Endothelial cell of umbilical vein (primary cell): ENCODE data around the gene PASK. TPM values are rescaled to one million over a fixed set of nuclear protein-coding genes. Genes with fewer than 3 reads are reported as not detected.

Experiments used
- BruUV-seq: library from RNA; stranded (reverse); fragments of 400-500 nt; replicated peaks from 2 replicates; lab custom pipeline; 2021; lab: Mats Ljungman, UMichigan
- CTCF ChIA-PET: fragments of 300-600, 350-600 bp; sonication (Branson Sonifier 250); formaldehyde crosslinking; loops from one replicate; lab custom pipeline; 2021; ENCODE audit warnings: antibody characterized with exemption, inconsistent platforms; lab: Charles Lee
- POLR2A ChIA-PET: fragments of 300-600, 350-600 bp; sonication (Branson Sonifier 250); formaldehyde crosslinking; loops from one replicate; lab custom pipeline; 2021; ENCODE audit warnings: antibody characterized with exemption, inconsistent platforms; lab: Charles Lee
- DNase-seq: peaks from one replicate; pipeline ENCODE4 v3.0.0-alpha.2; 2011; ENCODE audit warnings: low read depth, low spot score
- FAIRE-seq: peaks from 2 replicates; lab custom pipeline; 2011; peaks lifted over from hg19 to GRCh38; lab: Jason Lieb, UNC
- H2AFZ ChIP-seq: 2 replicates; pipeline ENCODE4 v1.6.0; 2012; ENCODE audit warnings: low read depth, low read length, control low read depth, inconsistent platforms
- H3K27ac ChIP-seq: 2 replicates; pipeline ENCODE4 v1.5.1; 2011; ENCODE audit warnings: low read depth, mild to moderate bottlenecking, control low read depth, low read length, moderate library complexity; ENCODE audit not compliant: insufficient read depth
- H3K27me3 ChIP-seq, 2 experiments: 2 replicates each; pipeline versions ENCODE4 v1.6.0 to v1.6.1; 2011; ENCODE audit warnings: low read length in 2 of 2, mixed read lengths in 1 of 2; ENCODE audit not compliant: control insufficient read depth in 2 of 2, insufficient read depth in 2 of 2
- H3K36me3 ChIP-seq, 2 experiments: 2 replicates in 1 of 2; 3 replicates in 1 of 2; pipeline ENCODE4 v1.5.1; 2011; ENCODE audit warnings: low read length in 2 of 2, mild to moderate bottlenecking in 1 of 2, moderate library complexity in 1 of 2; ENCODE audit not compliant: control insufficient read depth in 2 of 2, insufficient read depth in 2 of 2; ENCODE audit errors: extremely low read depth in 1 of 2
- H3K4me1 ChIP-seq: 3 replicates; pipeline ENCODE4 v1.5.1; 2011; ENCODE audit warnings: mild to moderate bottlenecking, low read length; ENCODE audit not compliant: control insufficient read depth, insufficient read depth; ENCODE audit errors: extremely low read depth
- H3K4me2 ChIP-seq: 2 replicates; pipeline ENCODE4 v1.6.1; 2011; ENCODE audit warnings: low read length, control low read depth, mixed read lengths; ENCODE audit not compliant: insufficient read depth
- H3K4me3 ChIP-seq, 3 experiments: fragments of 200-600 bp in 1 of 3; sonication (generic), shearing (Covaris generic) in 1 of 3; replicated peaks in 1 of 3; 2 replicates each; pipeline ENCODE4 v1.5.1; 2011 to 2016; ENCODE audit warnings: control low read depth in 3 of 3, low read length in 3 of 3, mild to moderate bottlenecking in 2 of 3, inconsistent platforms in 1 of 3, low read depth in 1 of 3, moderate library complexity in 1 of 3; ENCODE audit not compliant: insufficient read depth in 1 of 3
- H3K79me2 ChIP-seq: 2 replicates; pipeline ENCODE4 v1.6.0; 2012; ENCODE audit warnings: low read length, inconsistent platforms; ENCODE audit not compliant: control insufficient read depth, insufficient read depth
- H3K9ac ChIP-seq: replicated peaks from 2 replicates; pipeline ENCODE3; 2011; ENCODE audit warnings: low read length, control low read depth; ENCODE audit not compliant: insufficient read depth; ENCODE audit errors: extremely low read depth
- H3K9me1 ChIP-seq: replicated peaks from 3 replicates; pipeline ENCODE4 v1.6.0; 2011; ENCODE audit warnings: mild to moderate bottlenecking, low read length; ENCODE audit not compliant: control insufficient read depth, insufficient read depth; ENCODE audit errors: extremely low read depth
- H3K9me3 ChIP-seq: replicated peaks from 2 replicates; pipeline ENCODE4 v1.5.1; 2012; ENCODE audit warnings: low read length, inconsistent platforms; ENCODE audit not compliant: control insufficient read depth, insufficient read depth
- H4K20me1 ChIP-seq: replicated peaks from 2 replicates; pipeline ENCODE3; 2011; ENCODE audit warnings: mild to moderate bottlenecking, low read length; ENCODE audit not compliant: control insufficient read depth, insufficient read depth; ENCODE audit errors: extremely low read depth
- FOS ChIP-seq: IDR thresholded peaks from 2 replicates; pipeline ENCODE4 v1.6.1; 2011; ENCODE audit warnings: mild to moderate bottlenecking, low read length, moderate library complexity, borderline replicate concordance; ENCODE audit not compliant: insufficient read depth
- JUN ChIP-seq: IDR thresholded peaks from 2 replicates; pipeline ENCODE4 v1.6.1; 2011; ENCODE audit warnings: borderline replicate concordance, low read depth; ENCODE audit not compliant: insufficient read length, insufficient read depth
- POLR2A ChIP-seq: IDR thresholded peaks from 2 replicates; pipeline ENCODE4 v1.6.1; 2012; ENCODE audit warnings: low read depth, mild to moderate bottlenecking, control low read depth, low read length
- POLR2AphosphoS5 ChIP-seq: IDR thresholded peaks from 2 replicates; pipeline ENCODE4 v1.6.1; 2012; ENCODE audit warnings: low read depth, mild to moderate bottlenecking, control low read depth, low read length, moderate library complexity; ENCODE audit not compliant: insufficient read depth
- dilution Hi-C: fragments of 300-500 bp; cut with MboI; formaldehyde crosslinking; loops from one replicate; pipeline ENCODE4 v1.15.0; 2019; ENCODE audit warnings: low sequenced_read_pairs; ENCODE audit not compliant: extremely low pct_ligation_motif_present
- intact Hi-C: fragments of 100-400 bp; cut with micrococcal nuclease; formaldehyde crosslinking; loops from one replicate; pipeline ENCODE4 v1.10.0; 2022
- polyA plus RNA-seq, 4 experiments: library from polyadenylated mRNA; depleted of rRNA in 3 of 4; stranded (reverse) in 3 of 4; unstranded in 1 of 4; fragments of >200 nt; gene quantifications; 2 replicates each; pipeline versions ENCODE4 v1.2.1 to v1.2.3, GENCODE V29; 2011 to 2012; ENCODE audit warnings: missing spikeins in 1 of 4
- total RNA-seq: library from RNA; stranded (reverse); gene quantifications from 2 replicates; pipeline ENCODE4 v1.2.3, GENCODE V29; 2021

Gene PASK
- total and polyA plus RNA-seq, 2 donors (not counting 3 experiments of a cell fraction or from before 2014, with no cell fraction given), result 5.7 to 17.3 TPM

- H2AFZ ChIP-seq, result peak overlapping the region; percentile 67
- POLR2A ChIA-PET, result no interaction called here
- H3K4me1 ChIP-seq, result peaks cover 15% of the 10 kb centered on the region
- H3K4me2 ChIP-seq, result peak overlapping the region; percentile 93
- H3K79me2 ChIP-seq, result peaks cover 13% of the 10 kb centered on the region
- CTCF ChIA-PET, result interaction anchor here (1.7 kb wide), 1 partner anchor 73 kb away, joined by 7 read pairs; no protein-coding TSS in a partner anchor
- DNase-seq (no peak), FAIRE-seq (no peak)
- intact Hi-C loops, result loop anchor here (1.0 to 2.0 kb wide), 5 partner anchors 49 to 237 kb away; partner anchors contain the start of genes HDLBP, MTERF4 and SEPTIN2
- peaks cover 2 to 3% of the 10 kb centered on the region in 2 experiments for H3K36me3 ChIP-seq
- no peaks in the 10 kb centered on the region for H4K20me1 ChIP-seq
- dilution Hi-C loops, result no loop called here
- peak overlapping the region; percentile 76 to 85 (median 78) for H3K4me3 ChIP-seq
- H3K9ac ChIP-seq, result peak overlapping the region; percentile 40
- H3K9me1 ChIP-seq, result no peaks in the 10 kb centered on the region
- no peaks in the 10 kb centered on the region for H3K27me3 ChIP-seq
- H3K27ac ChIP-seq, result no peak overlapping the region
- TF ChIP-seq POLR2A (peak; percentile 10), POLR2AphosphoS5 (peak; percentile 5), JUN (no peak), FOS (no peak)
- BruUV-seq, result no TSS peak
- H3K9me3 ChIP-seq, result no peaks in the 10 kb centered on the region
Observed at GRCh38 chr2:241150660-241151530, 1.6 kb upstream of the PASK start.
